Activated CD4-positive, alpha-beta T cell treated with anti-CD3 and anti-CD28 coated beads, Interleukin-2, amount 50 U/mL, for 48 hours (primary cell): ENCODE measurements around the gene LNPK.
"Not testable (repeated sequence)": the region's sequence is repeated elsewhere in the genome, so short reads cannot be mapped to it uniquely, and the experiment has no call there.

Experiments used
- DNase-seq, 2 experiments: peaks; one replicate each; pipeline ENCODE4 v3.0.0-alpha.2; 2020

The LNPK gene, protein sequence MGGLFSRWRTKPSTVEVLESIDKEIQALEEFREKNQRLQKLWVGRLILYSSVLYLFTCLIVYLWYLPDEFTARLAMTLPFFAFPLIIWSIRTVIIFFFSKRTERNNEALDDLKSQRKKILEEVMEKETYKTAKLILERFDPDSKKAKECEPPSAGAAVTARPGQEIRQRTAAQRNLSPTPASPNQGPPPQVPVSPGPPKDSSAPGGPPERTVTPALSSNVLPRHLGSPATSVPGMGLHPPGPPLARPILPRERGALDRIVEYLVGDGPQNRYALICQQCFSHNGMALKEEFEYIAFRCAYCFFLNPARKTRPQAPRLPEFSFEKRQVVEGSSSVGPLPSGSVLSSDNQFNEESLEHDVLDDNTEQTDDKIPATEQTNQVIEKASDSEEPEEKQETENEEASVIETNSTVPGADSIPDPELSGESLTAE

DNA sequence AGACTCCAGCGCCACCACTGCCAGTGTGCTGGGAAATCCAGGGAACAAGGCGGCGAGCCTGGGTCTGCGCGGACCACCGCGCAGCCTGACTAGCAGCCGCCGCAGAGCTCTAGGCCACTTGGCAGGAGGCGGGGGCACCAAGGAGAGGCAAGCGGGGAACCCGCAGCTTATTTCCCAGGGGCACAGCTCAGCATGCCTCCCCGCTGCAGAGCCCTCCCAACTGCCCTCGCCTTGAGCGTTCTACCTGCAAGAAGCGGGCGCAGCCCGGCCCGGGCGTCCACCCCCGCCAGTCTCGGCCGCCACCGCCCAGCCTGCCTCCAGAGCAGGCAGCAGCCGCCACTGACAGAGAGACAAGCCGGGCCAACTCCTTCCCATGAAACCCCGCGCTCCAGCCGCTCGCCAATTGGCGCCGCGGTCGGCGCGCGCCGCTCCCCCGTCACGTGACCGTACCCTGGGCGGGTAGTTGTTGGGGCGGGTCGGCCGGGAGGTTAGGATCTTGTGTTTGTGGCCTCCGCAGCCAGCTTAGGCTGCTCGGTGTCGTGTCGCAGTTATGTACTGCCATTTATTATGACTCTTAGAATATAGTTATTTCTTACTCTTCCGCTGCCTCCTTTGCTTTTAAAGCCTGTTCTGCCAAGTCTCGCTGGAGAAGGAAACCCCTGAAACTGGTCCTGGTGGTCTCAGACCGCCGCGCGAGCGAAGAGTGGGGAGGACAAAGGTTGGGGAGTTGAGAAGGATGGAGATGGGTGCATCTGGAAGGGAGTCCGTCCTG, at the start of gene LNPK:
Gene LNPK, minus strand, starts transcription at position 352 of the 772 bp plus-strand sequence. CDS start 6,683 bp downstream, outside the sequence.
- peak; percentile 89 to 93 for DNase-seq

DNA sequence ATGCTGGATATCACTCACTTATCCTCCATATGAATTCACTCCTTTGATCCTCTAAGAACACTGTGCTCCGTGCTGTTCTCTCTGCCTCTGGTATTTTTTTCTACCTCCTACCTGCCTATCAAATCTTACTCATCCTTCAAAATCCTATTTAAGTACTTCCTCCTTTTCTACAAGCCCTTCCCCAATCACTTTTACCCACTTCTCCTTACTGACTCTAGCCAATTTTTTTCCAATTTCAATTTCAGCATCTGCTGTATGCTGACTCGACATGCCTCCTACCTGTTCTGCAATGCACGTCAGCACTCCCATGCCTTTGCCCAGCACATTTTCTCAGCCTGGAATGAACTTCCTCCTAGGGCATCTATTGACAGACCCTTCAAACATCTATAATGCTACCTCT, 37.3 kb upstream of the LNPK start:
- no peak for DNase-seq

DNA sequence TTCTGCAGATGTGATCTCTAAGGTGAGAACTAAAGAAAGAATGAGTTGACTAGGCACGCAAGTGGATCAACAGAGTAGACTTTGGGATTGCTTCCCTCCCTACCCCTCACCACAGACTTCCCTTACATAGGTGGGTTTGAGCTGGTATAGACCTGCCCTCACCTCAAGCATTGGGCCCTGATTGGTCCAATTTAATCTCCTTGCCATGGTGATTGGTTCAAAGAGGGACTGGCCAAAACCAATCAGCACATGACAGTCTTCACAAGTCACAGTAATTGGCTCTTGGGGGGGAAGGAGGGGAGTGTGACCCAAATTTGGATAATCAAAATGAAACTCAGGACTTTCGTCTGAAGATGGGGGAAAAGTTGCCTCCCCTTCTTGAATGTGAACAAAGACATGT, 36.6 kb upstream of the LNPK start:
- DNase-seq: no peak

DNA sequence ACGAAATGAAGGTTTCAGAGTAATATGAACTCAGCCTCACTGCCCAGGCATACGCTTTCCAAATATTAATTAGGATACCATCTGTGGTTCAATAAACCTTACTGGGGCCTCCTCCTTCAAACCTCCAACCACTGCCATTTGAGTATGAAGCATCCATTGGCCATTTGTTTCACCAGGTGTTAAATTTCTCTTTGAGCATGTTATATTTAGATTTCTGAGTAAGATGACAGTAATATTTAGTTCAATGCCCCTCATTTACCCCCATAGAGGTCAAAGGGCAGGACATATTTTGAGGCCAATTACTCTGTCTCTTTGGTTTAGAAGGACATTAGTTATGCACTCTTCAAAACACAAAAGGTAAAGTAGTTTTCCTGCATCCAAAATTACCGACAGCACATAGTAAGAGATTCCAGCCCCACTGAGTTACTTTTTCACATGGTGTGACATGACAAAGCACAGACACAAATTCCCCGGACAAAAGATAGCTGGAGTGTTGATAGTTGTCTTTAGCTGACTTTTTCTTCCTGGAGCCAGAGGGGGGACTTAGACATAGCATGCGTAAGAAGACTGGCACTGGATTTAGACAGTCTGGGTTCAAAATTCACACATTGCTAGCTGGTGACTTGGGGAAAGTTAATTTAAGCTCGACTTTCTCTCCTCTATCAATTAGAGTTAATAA, 33.1 kb upstream of the LNPK start:
- no peak for DNase-seq

DNA sequence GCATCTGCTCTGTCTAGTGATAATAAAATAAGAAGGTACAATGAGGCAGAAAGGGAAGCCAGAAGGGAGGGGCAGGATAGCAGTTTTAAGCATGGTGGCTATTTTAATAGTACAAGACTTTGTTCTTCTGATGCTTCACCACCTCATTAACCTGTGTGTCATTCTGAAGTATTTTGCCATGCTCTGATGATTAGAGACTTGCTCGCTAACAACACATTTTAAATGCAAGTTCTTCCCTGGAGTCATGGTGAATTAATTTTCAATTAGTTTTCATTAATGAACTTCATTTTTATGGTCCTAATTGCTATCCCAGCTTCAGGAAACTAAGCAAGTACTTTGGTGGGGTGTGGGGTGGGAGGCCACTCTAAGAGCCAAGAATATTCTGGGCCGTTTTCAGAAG, 25.7 kb upstream of the LNPK start:
- no peak for DNase-seq

DNA sequence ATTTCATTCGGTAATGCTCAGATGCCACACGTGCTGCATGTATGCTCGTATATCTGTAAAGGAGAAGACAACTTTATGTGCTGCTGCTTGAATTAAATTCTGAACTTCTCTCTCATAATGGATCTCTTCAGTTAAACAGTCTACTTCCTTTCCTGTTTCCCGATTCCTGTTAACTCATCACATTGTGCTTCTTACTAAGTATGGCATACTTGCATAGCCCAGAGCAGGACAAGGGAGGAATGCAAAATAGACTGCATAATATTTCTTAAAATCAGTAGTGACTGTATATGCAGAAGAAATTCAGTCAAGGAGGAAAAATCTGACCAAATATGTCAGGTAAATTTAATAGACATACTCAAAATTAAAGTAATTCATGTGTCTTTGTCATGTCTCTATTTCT, 23.9 kb upstream of the LNPK start:
- DNase-seq: no peak

DNA sequence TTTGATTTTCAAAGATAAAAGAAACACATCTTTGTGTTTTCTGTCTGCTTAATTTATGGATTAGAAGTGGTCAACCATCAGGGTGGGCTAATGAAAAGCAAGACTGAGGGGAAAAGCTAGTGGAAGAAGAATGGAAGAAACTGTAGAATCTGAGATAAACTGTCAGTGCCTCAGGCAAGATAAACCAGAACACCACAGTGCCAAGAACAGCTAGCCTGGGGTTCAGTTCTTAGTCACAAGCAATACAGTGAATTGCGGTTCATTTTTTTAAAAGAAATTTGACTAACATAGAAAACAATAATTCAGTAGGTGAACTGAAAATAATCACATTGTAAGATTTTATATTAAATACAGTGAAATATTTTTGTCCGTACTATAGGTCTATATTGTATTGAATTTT, 22.0 kb upstream of the LNPK start:
- DNase-seq: no peak

DNA sequence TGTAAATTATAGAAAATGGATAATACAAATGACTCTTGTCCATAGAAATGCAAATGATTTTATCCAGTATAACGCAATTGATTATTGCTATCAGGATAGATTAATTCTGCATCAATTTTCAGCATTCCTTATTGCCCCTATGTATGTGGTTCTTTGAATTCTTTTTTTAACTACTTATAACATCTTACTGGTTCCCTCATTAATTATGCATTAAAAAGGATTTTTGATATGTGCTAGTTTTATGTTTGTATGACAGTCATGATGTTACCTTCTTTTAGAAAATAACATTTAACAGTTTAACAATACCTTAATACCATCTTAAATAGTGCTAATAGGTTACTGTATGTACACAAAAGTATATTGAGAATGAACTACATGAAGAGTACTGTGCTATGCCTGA, 20.0 kb upstream of the LNPK start:
- no peak for DNase-seq

DNA sequence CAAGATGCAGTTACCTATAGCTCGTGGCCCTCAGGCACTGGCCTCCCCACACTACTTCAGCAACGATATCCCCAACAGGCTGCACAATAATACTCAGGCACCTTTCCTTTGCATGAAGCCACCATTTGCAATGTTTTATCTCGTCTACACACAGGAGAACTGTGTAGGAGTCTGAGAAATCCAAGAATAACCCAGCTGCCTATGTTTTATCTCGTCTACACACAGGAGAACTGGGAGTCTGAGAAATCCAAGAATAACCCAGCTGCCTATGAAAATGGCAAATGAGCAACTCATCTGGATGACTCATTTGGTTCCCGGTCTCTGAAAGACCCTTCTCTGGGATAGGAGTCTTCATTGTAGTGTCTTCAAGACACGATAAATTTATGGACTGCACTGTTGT, 18.3 kb upstream of the LNPK start:
- DNase-seq: no peak

DNA sequence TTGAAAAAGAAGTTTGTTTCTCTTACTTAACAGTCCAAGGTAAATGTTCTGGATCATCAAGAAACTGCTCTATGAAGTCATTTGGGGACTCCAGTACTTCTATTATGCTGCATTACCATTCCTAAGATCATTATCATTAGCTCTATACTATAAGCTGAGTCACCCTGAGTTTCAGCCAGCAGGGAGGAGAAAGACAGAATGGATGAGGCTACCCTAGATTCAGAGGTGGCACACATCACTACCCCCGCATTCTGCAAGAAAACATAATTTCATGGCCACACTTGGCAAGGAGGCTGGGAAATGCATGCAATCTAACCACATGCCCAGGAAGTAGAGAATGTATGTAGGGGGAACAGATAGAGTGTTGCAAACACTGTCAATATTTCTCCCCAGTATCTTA, 16.6 kb upstream of the LNPK start:
- DNase-seq: no peak

DNA sequence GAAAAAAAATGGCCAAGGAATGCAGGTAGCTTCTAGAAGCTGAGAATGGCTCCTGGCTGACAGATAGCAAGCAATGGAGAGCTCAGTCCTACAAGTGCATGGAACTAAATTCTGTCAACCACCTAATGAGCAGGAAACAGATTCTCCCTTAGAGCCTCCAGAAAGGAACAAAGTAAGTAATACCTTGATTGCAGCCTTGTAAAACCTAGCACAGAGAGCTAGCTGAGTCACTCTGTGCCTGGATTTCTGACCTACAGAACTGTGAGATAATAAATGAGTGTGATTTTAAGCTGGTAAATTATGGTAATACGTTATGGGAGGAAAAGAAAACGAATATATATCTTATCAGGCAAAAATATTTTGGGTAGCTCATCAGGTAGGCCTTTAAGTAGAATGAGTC, 7.4 kb upstream of the LNPK start:
- no peak for DNase-seq

DNA sequence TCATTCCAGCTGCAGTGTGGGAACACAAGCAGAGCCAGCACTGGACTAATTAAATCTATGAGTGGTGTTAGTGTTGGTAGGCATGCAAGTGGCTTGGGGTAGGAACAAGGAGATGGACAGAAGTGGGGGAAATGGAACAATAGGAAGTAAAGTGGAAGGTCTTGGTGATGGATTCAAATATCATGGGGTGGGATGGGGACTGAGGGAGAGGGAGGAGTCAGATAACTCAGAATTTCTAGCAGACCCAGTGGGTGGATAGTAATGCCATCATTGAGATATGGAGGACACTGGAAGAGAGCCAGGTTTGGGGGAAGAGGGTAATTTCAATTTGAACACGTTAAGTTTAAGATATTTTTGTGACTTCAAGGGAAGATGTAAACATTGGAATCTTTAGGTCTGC, 2.9 kb upstream of the LNPK start:
- DNase-seq: no peak

DNA sequence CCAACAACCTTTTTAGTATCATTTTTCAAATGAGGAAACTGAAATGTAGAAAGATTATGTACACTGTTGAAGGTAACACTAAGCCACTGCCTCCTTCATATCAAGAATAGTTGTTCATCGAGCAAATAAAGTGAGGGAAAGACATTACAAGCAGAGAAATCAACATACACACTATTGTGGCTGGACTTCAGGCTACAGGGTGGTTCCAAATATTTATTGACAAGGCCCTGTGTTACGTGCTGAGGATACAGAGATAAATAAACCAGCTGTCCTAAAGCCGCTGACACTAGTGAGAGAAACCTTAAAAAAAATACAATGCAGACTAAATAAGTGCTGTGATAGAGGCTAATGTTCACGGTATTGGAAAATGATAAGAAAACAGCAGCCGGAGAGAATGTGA, 1.9 kb upstream of the LNPK start:
- DNase-seq: no peak

DNA sequence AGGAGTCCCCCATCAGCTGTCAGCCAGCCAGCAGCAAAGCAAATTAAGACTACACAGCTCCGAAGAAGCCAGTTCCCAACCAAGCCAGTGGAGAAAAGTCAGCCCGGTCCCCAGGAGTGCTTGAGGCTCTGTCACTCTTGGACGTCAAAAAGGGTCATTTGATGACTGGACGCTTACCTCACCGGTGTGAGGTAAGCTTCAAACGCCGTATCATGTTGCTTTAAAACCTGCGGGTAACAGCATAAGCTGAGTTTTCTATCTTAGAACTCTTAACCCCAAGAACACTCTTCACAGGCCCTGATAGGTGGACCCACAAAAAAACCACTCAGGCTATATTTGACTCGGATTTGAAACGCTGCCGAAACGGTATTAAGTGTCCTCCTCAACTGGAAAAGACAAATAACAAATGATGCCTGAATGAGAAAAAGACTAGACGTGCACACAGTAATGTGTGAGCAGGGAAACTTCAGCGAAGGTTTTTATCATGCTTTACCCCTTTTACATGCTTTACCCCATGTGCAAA, 682 bp upstream of the LNPK start:
- DNase-seq: peak; percentile 22 to 23

DNA sequence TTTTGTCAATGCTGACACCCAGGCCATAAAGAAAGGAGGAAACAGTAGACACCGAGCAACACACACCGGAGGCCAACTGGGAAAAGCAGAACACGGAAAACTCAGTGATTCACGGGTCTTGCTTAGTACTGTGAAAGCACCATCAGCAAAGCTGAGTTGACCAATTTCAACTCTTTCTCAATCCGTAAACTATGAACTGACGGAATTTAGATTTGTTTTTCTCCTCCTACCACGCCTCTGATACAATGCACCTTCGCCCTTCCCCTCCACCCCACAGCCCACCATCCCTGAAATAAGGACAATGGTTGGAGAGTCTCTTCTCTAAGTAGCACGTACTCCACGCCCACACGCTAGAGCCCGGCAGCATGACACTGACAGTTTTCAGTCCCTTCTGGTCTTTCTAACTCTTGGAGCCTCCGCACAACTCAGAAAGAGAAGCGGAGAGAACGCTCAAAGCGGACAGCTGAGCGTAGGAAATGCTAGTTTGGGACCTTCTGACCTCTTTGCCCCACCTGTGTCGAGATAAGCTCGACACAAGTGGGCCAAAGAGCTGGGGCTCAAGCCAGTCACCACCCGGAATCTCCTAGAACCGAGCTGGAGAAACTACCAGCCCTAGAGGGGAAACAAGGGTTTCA, 669 bp downstream of the LNPK start:
- peak; percentile 64 to 73 for DNase-seq

DNA sequence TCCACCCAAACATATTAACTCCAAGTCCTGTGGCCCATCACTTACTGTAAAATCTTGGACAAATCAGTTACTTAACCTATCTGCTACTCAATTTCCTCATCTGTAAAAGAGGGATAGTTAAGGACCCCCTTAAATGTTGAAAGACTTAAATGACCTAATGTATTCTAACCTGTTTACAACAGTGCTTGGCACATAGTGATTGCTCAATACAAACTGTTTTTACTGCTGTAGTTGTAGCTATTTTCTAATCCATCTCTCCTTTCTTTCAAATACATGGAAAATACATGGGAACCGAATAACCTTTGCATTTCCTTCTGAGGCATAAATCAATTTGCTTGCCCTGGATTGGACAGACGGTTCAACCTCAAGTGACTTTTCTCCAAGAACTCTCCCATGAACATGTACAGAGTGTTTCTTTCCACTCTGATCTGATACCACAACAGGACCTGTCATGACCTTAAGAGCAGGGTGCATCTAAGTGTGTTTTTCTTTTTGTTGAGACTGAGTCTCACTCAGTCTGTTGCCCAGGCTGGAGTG, 2.7 kb downstream of the LNPK start:
- no peak for DNase-seq

DNA sequence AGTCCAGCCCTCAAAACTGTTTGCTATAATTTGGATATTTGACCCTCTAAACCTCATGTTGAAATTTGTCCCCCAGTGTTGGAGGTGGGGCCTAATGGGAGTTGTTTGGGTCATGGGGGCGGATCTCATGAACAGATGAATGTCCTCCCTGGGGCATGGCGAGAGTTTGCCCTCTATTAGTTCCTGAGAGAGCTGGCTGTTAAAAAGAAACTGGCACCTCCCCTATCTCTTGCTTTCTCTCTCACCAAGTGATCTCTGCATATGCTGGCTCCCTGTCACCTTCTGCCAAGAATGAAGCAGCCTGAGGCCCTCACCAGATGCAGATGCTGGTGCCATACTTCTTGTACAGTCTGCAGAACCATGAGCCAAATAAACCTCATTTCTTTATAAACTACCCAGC, 12.0 kb downstream of the LNPK start:
- no peak for DNase-seq

DNA sequence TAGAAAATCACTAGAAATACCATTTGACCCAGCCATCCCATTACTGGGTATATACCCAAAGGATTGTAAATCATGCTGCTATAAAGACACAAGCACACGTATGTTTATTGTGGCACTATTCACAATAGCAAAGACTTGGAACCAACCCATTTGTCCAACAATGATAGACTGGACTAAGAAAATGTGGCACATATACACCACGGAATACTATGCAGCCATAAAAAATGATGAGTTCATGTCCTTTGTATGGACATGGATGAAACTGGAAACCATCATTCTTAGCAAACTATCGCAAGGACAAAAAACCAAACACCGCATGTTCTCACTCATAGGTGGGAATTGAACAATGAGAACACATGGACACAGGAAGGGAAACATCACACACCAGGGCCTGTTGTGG, 14.9 kb downstream of the LNPK start:
- DNase-seq: not testable (repeated sequence)

DNA sequence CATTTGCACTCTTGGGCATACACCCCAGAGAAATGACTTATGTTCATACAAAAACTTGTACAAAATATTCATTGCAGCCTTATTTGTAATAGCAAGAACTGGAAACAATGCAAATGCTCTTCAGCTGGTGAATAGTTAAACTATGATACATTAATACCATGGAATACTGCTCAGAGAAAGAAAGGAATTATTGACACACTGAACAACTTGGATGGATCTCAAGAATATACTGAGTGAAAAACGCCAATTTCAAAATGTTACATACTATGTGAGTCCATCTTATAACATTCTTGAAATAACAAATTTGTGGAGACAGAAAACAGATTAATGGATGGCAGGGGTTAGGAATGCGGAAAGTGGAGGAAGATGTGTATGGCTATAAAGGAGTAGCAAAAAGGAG, 17.2 kb downstream of the LNPK start:
- DNase-seq: no peak

DNA sequence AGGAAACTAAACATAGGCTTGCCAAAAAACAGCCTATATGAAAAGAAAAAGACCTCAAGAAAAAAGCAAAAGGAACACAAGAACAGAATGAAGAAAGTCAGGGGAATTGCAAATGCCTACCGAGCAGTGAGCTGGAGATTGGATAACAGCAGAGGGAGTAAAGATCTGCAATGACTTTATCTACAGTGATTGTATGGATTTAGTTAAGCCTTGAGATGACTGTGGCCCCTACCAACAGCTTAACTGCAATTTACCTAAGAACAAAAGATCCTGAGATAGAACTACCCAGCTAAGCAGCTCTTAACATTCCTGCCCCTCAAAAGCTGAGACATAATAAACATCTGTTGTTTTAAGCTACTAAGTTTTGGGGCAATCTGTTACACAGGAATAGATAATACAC, 20.5 kb downstream of the LNPK start:
- no peak for DNase-seq

DNA sequence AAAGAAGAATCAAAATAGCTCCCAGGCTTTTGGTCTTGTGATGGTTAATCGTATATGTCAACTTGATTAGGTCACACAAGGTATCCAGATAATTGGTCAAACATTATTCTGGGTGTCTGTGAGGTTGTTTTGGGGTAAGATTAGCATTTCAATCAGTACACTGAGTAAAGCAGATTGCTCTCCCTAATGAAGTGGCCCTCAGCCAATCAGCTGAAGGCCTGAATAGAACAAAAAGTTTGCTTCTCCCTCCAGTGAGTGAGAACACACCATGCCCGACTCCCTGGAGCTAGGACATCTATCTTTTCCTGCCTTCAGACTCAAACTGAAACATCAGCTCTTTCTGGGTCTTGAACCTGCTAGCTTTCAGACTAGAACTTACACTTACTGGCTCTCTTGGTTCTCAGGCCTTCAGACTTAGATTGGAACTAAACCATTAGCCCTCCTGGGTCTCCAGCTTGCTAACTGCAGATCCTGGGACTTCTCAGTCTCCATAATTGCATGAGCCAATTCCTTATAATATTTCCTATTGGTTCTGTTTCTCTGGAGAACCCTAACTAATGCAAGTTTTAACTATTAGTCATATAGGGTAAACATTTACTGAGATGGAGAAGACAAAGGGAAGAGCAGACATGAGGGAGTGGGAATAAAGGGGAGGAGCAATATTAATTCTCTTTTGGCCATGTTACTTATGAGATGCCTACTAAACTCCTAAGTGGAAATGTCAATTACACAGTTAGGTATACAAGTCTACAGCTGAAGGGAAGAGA, 25.5 kb downstream of the LNPK start:
- DNase-seq: no peak

DNA sequence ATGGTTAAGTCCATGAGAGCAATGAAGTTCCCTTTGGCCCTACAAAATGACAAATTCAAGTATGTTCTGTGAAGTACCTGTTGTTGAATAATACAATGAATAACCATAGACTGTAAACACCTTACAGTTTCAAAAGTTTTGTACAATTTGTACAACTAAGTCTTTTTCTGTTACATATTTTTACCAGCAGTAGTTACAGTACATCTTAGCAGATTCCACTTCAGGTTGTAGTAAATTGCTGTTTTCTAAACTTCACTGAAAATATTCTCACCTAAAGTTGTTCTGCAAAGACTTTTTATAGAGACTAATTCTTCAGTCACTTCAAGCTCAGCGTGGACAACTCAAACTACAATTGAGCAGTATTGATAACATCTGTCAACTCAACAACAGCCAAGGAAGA, 28.7 kb downstream of the LNPK start:
- DNase-seq: no peak
